Measurements from ENCODE around the gene OR10W1.
A peak's percentile ranks its signal among the peaks of the same experiment; 100 is the strongest.

The OR10W1 gene, protein sequence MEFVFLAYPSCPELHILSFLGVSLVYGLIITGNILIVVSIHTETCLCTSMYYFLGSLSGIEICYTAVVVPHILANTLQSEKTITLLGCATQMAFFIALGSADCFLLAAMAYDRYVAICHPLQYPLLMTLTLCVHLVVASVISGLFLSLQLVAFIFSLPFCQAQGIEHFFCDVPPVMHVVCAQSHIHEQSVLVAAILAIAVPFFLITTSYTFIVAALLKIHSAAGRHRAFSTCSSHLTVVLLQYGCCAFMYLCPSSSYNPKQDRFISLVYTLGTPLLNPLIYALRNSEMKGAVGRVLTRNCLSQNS

DNA sequence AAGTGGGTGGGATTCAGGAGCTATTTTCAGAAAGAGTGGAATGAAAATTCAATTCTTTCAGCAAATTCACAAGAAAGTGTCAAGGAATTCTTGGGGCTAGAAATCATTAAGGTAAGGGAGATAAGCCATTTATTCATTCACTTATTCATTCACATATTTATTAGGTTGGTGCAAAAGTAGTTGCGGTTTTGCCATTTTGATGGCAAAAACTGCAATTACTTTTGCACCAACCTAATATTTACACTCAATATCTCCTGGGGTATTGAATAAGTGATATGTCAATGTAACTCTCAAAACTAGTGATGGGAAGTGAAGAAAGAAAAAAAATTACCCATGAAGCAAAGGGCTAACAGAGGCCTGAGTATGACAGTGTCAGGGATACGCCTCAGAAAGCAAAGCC, at the start of gene OR10W1:
Gene OR10W1, minus strand, starts transcription at position 119 of the 400 bp plus-strand sequence. CDS start 402 bp downstream, outside the sequence.
- DNase-seq: no peak

DNA sequence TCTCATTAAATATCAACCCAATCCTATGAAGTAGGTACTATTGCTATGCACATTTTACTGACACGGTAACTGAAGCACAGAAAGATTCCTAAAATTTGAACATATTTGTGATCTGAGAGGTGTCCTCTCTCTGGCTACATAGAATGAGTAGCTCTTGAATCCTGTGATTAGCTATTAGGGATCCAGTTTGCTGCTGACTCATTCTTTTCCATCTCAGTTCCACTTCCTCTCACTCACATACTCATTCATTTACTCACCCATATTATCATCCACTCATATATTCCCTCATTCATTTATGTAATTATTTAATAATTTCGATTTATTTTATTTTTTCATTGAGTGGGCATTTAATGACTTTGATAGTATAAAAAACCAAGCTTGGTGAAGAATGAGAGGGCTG, 48.1 kb upstream of the OR10W1 start:
- no peak for DNase-seq

DNA sequence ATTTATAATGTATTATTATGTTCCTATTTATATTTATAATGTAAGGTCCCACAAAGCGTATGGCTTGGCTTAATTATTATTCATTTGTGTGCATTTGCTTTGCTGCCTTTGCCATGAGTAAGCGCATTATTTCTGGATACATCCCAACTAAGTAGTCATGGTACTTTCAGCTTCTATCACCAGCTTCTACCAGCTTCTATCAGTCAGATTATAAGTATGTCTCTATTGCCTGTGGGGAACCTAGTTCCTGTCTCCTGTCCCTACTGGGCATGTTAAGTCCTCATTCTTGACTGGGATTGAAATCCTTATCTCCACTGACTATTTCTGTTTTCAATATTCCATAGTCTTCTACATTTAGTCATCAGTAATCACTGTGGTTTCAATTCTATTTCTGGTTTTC, 33.5 kb upstream of the OR10W1 start:
- no peak for DNase-seq

DNA sequence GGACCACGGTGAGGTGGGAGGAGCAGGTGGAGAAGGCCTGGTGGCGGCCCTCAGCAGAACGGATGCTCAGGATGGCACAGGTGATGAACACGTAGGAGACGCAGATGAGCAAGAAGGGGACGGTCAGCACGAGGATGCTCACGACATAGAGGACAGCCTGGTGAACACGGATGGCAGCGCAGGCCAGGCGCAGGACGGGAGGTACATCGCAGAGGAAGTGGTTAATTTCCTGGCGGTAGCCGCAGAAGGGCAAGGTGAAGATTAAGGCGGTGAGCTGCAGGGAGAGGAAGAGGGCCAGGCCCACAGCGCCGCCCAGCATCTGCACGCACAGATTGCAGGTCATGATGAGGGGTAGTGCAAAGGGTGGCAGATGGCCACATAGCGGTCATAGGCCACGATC, 24.0 kb upstream of the OR10W1 start:
- no peak for DNase-seq

DNA sequence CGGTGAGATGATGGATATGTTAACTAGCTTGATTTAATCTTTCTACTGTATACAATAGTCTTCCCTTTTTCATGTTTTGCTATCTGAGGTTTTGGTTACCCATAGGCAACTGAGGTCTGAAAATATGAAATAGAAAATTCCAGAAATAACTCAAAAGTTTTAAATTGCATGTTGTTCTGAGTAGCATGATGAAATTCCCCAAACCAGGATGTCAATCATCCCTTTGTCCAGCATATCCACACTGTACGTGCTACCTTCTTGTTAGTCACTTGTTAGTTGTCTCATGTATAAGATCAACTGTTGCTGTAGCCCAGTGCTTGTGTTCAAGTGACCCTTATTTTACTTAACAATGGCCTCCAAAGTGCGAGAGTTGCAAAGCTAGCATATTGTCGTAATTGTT, 21.2 kb upstream of the OR10W1 start:
- no peak for DNase-seq

DNA sequence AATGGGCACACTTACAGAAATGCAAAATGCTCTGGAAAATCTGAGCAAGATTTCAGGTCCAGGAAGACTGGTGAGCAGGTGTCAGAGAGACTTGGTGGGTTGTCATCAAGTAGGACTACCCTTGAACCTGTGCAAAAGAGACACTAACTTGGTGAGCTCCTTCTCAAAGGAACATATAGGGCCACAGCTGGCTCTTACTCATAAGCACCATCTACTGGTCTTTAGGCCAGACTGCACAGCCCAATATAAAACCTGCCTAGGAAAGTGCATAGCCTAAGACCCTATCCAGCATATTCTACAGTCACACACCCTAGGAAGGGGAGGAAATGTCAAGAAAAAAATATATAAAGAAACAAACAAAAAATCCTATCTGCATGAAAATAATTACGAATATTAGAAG, 18.2 kb upstream of the OR10W1 start:
- DNase-seq: peak; percentile 15

DNA sequence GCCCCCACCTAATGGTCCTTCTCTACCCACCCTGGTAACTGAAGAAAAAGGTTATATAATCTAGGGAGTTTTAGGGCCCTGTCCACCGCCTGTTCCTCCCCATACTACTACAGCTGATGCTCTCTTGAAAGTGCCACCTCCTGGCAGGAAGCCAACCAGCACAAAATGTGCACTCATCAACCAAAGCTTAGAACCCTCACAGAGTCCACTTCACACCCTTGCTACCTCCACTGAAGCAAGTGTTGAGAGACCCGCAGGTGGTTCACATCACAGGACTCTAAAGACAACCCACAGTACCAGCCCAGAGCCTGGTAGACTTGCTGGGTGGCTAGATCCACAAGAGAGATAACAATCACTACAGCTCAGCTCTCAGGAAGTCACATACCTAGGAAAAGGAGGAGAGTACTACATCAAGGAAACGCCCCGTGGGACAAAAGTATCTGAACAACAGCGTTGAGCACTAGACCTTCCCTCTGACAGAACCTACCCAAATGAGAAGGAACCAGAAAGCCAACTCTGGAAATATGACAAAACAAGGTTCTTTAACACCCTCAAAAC, 17.5 kb upstream of the OR10W1 start:
- DNase-seq: no peak

DNA sequence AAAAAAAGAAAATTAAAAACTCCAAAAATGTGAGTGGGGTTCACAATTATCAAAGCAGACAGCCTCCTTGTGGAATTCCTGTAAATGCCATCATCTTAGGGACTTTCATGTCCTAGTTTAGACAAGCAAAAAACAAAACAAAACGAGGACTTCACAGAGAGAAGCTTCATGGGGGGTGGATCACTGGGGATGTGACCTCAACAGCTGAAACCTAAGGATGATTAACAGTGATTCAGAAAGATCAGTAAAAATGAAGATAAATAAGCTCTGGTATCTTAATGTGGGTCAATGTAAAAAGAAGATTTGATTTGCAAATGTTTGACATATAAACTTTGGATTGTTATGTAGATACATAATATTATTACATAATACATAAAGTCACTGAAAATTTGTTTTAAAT, 8.1 kb upstream of the OR10W1 start:
- no peak for DNase-seq

DNA sequence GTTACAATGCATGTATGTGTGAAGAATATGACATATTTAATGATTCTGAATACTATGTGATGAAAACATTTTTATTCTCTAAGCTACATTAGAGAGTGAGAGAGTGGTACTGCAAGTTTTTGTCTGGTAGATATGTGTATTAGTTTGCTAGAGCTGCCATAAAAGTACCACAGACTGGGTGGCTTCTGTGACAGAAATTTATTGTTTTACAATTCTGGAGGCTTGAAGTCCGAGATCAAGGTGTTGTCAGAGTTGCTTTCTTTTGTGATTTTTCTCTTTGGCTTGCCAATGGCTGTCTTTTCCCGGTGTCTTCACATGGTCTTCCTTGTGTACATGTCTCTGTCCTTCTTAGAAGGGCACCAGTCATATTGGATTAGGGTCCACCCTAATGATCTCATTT, 6.9 kb upstream of the OR10W1 start:
- no peak for DNase-seq

DNA sequence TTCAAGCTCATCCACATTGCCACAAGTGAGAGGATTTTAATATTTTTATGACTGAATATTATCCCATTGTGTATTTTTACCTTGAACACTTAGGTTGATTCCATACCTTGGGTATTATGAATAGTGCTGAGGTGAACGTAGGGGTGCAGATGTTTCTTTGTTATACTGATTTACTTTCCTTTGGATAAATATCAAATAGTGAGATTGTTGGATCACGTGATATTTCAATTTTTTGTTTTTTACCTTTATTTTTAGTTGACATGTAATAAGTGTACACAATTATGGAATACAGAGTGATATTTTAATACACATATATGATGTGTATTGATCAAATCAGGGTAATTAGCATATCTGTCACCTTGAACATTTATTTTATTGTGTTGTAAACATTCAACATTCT, 8.1 kb downstream of the OR10W1 start:
- no peak for DNase-seq

DNA sequence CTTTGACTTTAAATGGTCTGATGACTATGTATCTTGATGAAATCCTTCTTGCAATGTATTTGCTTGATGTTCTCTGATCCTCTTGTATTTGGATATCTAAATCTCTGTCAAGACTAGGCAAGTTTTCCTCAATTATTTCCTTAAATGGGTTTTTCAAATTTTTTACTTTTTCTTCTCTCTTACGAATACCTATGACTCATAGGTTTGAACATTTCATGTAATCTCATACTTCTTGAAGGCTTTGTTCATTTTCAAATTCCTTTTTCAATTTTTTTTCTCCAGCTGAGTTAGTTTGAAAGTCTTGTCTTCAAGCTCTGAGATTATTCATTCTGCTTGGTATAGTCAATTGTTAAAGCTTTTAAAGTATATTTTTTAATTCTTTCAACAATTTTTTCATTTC, 13.1 kb downstream of the OR10W1 start:
- no peak for DNase-seq

DNA sequence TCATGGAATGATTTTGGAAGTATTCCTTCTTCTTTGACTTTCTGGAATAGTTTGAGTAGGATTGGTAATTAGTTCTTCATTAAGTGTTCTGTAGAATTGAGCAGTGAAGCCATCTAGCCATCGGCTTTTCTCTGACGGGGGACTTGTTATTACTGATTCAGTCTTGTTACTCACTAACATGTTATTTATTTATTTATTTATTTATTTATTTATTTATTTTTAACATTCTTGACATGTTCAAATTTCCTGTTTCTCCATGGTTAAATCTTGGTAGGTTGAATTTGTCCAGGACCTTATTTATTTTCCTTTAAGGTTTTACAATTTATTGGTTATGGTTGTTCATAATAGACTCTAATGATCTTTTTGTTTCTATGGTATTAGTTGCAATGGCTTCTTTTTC, 24.1 kb downstream of the OR10W1 start:
- DNase-seq: no peak

DNA sequence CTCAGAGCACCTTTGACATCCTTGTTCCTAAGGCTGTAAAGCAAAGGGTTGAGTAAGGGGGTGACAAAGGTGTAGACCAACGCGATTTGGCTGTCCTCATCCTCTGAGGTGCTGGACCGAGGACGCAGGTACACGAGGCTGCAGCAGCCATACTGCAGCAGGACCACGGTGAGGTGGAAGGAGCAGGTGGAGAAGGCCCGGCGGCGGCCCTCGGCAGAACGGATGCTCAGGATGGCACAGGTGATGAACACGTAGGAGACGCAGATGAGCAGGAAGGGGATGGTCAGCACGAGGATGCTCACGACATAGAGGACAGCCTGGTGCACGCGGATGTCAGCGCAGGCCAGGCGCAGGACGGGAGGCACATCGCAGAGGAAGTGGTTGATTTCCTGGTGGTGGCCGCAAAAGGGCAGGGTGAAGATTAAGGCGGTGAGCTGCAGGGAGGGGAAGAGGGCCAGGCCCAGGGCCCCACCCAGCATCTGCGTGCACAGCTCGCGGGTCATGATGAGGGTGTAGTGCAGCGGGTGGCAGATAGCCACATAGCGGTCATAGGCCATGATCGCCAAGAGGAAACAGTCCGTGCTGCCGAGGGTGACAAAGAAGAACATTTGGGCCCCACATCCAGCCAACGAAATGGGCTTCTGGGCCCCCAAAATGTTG, 40.0 kb downstream of the OR10W1 start:
- DNase-seq: no peak

DNA sequence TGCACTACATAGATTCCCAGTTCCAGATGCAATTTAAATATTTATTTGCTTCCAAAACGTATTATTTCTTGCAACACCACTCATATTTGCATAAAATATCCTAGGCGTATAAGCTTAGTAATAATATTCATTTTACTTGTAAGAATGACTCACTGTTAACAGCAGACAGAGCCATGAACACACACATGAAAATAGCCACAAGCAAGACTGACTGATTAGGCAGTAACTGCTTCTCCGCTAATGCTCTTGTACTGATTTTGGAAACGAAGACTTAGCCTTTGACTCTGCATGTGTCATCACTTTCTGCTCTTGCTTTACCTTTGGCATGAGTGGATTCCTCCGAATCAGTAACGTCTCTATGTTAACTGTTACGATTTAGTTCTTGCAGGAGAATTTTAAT, 45.3 kb downstream of the OR10W1 start:
- no peak for DNase-seq
